Epithelial cell of proximal tubule (primary cell): Measurements from ENCODE around the gene RUNX2. TPM values are rescaled to one million over a fixed set of nuclear protein-coding genes. Genes with fewer than 3 reads are reported as not detected.

Experiments
- DNase-seq: peaks from one replicate; pipeline ENCODE4 v3.0.0-alpha.2; 2011; ENCODE audit warnings: low read depth
- H3K4me3 ChIP-seq: 2 replicates; pipeline ENCODE4 v1.5.1; 2011; ENCODE audit warnings: low read depth, mild to moderate bottlenecking, low read length
- total RNA-seq: library from RNA; depleted of rRNA; stranded (reverse); fragments of >200 nt; gene quantifications from 2 replicates; pipeline ENCODE4 v1.2.3, GENCODE V29; 2015
- TF ChIP-seq, protein P1 (sequence below): conservative IDR thresholded peaks from 2 replicates; pipeline ENCODE4 v1.5.1; 2012; ENCODE audit warnings: low read depth, mild to moderate bottlenecking, low read length

RUNX2 gene
- total RNA-seq, 1 donor from 2014 or later = 13.1 TPM

DNA sequence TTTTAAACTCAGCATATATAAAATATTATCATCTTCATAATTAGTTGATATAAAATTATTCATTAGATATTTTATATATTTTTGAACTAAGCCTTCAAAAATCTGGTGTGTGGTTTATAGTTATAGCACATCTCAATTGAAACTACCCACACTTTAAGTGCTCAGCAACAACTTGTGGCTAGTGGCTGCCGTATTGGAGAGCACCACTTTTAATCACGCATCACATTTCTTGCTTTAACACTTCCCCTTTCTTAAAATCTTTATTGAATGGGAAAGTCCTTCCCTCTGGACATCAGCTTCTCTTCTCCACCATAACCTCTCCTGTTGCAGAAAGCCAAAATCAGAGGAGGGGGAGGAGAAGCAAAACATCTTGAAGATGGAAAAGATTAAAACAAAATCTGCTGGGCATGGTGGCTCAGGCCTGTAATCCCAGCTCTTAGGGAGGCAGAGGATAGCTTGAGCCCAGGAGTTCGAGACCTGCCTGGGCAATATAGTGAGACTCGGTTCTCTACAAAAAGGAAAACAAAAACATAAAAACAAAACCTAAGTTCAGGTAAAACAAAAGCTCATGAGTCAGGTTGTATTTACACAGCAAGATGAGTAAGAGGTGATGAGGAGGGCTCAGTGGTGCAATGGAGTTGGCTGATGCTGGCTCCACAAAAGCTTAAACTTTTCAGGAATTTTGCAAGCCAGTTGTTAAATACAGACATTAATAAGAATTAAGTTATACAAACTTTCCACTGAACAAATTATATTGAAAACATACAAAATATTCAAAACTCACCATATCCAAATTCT lies 286.6 kb downstream of the RUNX2 start:
- DNase-seq = no peak
- no peak overlapping the region for H3K4me3 ChIP-seq
- TF ChIP-seq, protein P1, sequence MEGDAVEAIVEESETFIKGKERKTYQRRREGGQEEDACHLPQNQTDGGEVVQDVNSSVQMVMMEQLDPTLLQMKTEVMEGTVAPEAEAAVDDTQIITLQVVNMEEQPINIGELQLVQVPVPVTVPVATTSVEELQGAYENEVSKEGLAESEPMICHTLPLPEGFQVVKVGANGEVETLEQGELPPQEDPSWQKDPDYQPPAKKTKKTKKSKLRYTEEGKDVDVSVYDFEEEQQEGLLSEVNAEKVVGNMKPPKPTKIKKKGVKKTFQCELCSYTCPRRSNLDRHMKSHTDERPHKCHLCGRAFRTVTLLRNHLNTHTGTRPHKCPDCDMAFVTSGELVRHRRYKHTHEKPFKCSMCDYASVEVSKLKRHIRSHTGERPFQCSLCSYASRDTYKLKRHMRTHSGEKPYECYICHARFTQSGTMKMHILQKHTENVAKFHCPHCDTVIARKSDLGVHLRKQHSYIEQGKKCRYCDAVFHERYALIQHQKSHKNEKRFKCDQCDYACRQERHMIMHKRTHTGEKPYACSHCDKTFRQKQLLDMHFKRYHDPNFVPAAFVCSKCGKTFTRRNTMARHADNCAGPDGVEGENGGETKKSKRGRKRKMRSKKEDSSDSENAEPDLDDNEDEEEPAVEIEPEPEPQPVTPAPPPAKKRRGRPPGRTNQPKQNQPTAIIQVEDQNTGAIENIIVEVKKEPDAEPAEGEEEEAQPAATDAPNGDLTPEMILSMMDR = no peak

DNA sequence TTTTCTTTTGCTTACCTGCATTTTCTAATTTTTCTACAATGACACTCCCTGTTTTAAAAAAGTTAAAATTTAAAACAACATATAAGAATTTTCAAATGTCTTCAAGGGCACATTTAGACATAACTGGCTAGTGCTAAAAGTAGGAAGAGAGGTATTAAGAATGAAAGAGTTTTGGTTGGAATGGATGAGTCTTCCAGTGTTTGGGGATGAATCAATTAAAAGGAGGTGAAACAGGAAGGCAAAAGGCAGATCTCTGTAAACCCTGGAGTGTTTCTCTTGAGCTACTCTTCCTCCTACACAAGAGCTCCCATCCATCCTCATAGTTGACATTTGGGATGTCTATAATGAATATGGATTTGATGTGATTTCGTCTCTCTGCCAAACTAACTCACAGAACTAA lies 288.1 kb downstream of the RUNX2 start:
- H3K4me3 ChIP-seq = no peak overlapping the region
- TF ChIP-seq, protein P1 = no peak

DNA sequence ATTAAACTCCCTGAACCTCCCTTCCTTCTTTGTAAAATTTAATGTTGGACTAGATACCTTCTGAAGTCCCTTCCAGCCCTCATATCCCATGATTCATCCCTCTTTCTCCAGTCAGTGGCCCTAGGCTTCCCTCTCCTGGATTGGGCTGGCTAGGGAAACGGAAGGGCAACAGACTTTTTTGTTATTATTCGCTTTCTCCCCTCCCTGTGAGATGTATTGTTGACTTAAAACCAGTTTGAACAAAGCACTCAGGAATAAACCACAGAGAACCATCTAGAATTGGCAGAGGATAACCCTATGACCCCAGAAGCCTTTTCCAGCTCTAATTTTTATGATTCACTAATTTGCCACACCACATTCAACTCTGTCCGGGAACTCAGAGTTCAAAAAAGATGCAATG lies 289.3 kb downstream of the RUNX2 start:
- no peak overlapping the region for H3K4me3 ChIP-seq
- DNase-seq = no peak
- TF ChIP-seq, protein P1 = peak; percentile 31

More for the DNA sequence above, 288.1 kb downstream of the RUNX2 start:
- no peak for DNase-seq

DNA sequence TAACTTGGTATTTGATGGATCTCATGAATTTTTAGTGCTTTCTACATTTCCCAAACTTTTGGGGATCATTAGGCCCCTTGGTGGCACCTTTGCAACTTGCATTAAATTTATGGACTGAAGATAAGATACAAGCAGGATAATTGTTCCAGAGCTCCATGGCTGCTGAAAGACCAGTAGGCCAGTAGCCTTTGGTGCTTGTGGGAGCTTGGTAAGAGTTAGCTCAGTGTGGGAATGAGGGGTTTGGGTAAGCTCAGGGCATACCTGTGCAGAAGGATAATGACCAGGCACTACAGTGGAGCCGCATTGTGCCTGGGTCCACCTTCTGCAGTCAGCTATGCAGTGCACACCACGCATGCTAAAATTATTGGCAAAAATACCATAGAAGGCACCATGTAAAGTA lies 290.1 kb downstream of the RUNX2 start:
- TF ChIP-seq, protein P1 = no peak
- no peak for DNase-seq
- no peak overlapping the region for H3K4me3 ChIP-seq

DNA sequence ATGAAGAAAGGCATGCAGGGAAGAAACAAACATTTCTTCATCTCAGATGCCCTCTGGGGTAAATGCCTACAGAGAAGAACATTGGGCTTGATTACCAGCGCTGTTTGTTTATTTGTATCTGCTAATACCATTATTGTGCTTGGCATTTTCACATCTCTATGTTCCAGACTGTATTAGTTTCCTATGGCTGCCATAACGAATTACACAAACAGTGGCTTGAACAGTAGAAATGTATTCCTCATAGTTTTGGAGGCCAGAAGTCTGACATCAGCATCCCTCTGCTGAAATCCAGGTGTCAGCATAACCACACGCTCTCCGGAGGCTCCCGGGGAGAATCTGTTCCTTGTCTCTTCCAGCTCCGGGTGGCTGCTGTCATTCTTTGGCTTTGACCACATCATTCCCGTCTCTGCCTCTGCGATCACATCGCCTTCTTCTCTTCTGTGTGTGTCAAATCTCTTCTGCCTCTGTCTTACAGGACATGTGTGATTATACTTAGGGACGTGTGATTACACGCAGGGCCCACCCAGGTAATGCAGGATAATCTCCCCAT lies 291.2 kb downstream of the RUNX2 start:
- TF ChIP-seq, protein P1 = no peak
- H3K4me3 ChIP-seq = no peak overlapping the region
- DNase-seq = no peak

DNA sequence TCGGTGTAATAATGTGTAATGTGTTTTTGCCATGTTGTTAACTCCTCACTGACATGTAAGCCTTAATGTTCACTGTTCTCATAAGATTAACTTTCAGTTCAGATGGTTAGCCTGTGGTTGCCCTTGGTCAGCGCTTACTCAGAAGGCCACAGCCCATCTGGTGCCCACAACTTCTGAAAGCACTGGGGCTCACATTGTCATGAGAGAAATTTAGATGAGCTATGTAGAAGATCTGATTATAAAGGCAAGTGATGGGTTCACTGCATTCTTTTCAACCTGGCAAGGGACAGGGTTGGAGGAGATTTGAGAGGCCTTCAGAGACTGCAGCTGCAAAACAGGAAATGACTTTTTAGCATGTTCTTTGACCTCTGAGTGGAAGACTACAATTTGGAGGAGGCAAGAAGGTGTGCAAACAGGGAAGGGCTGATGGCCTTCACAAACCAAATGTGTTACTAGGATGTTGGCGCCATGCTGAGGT lies 291.9 kb downstream of the RUNX2 start:
- no peak overlapping the region for H3K4me3 ChIP-seq
- TF ChIP-seq, protein P1 = no peak
- no peak for DNase-seq

DNA sequence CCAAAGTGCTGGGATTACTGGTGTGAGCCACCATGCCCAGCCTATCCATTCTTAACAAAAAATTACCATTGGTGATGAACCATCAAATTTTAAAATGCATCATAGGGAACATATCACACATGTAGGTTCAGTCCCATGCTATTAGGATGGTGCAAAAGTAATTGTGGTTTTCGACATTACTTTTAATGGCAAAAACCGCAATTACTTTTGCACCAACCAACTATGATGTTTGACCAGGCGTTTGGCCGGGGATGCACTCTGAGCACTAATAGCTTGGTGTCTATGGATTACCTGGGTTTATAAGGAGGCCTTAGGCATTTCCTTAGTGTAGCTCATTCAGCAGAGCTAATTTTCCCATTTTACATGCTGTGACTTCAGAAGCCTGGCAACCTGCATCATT lies 296.1 kb downstream of the RUNX2 start:
- no peak overlapping the region for H3K4me3 ChIP-seq
- no peak for DNase-seq
- TF ChIP-seq, protein P1 = no peak
